IPS-11a (cell line): Measurements from ENCODE around the gene RAB1B.
"Not testable (repeated sequence)": the region's sequence is repeated elsewhere in the genome, so short reads cannot be mapped to it uniquely, and the experiment has no call there.

Experiments used
- H3K4me3 ChIP-seq: one replicate; pipeline ENCODE4 v1.5.1; 2013; ENCODE audit warnings: low read depth, low read length, control low read depth

The RAB1B gene

DNA sequence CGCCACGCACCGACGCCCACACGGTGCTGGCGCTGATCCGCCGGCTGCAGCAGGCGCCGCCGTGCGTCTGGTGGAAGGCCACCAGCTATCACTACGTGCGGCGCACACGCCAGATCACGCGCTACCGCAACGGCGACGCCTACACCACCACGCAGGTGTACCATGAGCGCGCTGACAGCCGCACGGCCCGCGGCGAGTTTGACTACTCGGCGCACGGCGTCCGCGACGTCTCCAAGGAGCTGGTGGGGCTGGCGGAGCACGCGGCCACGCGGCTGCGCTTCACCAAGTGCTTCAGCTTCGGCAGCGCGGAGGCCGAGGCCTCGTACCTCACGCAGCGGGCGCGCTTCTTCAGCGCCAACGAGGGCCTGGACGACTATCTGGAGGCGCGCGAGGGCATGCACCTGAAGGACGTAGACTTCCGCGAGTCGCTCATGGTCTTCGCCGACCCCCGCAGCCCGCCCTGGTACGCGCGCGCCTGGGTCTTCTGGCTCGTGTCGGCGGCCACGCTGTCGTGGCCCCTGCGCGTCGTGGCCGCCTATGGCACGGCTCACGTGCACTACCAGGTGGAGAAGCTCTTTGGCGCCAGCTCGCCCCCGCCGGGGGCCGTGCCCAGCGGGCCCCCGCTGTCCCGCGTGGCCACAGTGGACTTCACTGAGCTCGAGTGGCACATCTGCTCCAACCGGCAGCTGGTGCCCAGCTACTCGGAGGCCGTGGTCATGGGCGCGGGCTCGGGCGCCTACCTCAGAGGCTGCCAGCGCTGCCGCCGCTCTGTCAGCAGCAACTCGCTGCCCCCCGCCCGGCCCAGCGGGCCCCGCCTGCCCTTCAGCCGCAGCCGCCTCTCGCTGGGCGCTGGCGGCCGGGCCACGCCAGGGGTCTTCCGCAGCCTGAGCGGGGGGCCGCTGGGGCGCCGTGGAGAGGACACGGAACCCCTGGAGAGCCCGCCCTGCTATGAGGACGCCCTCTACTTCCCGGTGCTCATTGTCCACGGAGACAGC, 26.5 kb downstream of the RAB1B start:
- H3K4me3 ChIP-seq, result no peak overlapping the region

DNA sequence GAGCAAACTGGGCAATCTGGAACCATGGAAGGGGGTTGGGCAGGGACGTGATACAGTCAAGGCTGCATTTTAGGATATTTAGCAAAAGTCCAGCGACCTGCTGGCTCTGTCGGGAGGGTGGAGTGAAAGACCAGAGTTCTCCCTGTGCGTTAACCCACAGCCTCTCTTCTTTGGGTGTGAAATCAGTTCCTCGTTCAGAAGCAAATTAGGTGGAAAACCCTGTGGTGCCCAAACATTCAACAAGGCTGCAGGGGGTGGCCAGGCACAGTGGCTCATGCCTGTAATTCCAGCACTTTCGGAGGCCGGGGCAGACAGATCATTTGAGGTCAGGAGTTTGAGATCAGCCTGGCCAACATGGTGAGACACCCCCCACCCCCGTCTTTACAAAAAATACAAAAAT, 29.2 kb downstream of the RAB1B start:
- no peak overlapping the region for H3K4me3 ChIP-seq

DNA sequence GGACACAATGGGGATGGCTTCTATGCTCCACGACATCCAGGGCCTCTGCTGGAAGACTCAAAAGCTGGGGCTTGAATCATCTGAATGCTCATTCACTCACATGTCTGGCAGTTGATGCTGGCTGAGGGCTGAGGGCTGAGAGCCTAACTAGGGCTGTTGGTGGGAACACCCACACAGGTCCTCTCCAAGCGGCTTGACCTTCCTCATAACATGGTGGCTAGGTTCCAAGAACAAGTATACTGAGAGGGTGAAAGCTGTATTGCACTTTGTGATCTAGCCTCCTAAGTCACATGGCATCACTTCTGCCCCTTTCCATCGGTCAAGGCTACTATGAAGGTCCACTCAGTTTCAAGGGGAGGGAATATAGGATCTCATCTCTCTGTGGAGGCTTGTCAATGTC, 30.7 kb downstream of the RAB1B start:
- no peak overlapping the region for H3K4me3 ChIP-seq

DNA sequence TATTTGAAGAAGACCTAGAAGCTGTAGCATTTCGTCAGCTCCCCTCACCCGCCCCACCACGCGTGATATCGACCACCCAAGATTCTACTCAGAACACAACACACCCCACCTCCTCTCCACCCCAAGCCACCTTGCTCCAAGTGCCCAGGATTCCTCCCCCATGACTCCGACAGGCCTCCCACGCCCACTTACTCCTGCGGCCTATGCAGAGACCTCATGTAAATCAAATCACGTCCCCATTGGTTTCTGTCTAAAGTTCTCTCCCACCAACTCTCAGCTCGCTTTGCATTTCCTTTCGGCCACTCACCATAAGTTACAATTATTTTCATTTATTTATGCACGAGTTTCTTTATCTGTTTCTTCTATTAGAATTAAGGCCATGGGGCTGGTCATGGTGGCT, 34.2 kb downstream of the RAB1B start:
- no peak overlapping the region for H3K4me3 ChIP-seq

DNA sequence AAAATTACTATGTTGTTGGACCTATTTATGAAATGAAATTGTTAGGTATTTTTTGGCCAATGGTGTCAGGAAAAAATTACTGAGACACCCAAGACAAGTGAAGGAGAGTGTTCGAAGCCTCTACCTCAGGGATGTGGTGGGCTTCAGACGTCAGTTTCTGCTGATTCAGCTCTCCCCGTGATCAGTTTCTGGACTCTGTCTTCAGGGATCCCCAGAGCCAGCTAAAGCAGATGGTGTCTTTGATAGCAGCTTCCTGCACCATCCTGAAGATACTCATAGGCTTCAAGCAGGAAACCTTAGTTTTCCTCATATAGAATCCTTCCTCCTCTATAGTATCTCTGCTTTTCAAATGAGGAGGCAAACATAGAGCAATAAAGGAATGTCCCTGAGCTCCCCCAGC, 41.0 kb downstream of the RAB1B start:
- no peak overlapping the region for H3K4me3 ChIP-seq

DNA sequence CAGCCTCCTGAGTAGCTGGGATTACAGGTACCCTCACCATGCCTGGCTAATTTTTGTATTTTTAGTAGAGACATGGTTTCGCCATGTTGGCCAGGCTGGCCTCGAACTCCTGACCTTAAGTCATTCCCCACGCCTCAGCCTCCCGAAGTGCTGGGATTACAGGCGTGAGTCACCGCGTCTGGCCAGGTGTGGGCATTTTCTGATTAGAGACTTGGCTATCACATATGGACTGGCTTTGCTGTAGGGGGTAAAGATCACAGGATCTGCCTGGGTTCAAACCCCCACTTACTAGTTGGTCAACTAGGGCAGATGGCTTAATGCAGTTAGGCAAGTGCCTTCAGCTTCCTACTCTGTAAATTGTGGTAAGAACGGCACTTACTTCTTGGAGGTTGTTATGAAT, 41.9 kb downstream of the RAB1B start:
- no peak overlapping the region for H3K4me3 ChIP-seq

DNA sequence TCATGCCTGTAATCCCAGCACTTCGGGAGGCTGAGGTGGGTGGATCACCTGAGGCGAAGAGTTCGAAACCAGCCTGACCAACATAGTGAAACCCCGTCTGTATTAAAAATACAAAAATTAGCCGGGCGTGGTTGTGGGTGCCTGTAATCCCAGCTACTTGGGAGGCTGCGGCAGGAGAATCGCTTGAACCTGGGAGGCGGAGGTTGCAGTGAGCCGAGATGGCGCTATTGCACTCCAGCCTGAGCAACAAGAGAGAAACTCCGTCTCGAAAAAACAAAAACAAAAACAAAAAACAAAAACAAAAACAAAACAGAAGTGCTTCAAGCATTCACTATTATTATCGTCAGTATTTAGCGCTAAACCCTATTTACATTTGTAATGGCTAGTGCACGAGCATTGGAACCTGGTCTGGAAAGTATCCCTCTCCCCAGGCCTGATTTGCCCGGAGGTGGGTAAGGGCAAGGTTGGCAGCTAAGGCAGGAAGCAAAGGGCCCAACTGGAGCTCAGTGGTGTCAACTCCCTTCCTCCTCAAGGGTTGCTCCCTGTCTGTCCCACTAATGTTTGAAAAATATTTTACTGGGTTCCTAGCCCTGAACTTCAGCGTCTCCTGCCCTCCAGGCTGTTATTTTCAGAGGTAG, 42.5 kb downstream of the RAB1B start:
- not testable (repeated sequence) for H3K4me3 ChIP-seq

DNA sequence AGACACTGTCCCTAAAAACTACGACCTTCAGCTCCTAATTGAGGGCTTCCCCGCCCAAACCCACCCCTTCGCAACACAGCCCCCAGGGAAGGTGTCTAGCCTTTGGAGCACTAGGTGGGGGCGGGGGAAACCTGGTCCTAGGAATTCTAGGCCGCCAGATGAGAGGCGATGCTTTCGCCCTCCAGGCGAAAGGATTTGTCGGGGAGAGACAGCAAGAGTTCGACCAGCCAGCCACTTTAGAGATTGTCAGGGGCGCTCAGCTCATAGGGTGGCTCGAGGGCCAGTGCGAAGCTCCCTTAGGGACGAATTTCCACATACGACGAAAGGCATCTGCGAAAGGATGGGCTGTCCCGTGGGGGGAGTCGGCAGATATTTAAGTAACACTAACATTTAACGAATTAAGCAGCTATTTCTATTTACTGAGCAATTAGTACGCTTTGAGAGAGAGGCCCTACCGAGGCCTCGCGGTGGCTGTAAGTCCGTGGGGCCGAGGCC, 43.1 kb downstream of the RAB1B start:
- peak overlapping the region; percentile 63 for H3K4me3 ChIP-seq

DNA sequence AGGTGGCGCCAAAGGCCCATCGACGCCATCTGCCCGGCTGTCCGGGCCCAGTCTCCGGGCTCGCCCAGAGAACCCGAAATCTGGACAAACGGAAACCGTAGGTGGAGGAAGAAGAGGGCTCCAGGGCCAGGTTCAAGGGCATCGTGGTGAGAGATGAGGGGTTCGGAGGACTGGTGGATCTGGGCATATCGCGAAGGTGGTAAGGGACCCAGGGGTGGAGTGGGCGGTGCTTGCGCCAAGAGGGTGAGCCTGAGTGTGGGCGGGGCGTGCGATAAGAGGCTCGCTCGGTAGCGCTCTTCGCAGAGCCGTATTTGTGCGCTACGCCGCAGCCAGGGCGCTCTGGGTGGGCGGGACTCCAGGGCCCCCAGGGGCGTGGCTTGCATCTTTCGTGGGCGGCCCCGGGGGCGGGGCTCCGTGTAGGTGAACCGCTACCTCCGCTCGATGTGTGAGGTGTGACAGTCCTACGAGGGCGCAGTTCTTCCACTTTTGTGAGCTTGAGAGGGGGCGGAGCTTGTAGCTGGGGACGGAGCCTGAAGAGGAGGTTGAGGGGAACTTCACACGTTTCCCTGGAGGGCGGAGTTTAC, 43.6 kb downstream of the RAB1B start:
- peak overlapping the region; percentile 63 for H3K4me3 ChIP-seq

DNA sequence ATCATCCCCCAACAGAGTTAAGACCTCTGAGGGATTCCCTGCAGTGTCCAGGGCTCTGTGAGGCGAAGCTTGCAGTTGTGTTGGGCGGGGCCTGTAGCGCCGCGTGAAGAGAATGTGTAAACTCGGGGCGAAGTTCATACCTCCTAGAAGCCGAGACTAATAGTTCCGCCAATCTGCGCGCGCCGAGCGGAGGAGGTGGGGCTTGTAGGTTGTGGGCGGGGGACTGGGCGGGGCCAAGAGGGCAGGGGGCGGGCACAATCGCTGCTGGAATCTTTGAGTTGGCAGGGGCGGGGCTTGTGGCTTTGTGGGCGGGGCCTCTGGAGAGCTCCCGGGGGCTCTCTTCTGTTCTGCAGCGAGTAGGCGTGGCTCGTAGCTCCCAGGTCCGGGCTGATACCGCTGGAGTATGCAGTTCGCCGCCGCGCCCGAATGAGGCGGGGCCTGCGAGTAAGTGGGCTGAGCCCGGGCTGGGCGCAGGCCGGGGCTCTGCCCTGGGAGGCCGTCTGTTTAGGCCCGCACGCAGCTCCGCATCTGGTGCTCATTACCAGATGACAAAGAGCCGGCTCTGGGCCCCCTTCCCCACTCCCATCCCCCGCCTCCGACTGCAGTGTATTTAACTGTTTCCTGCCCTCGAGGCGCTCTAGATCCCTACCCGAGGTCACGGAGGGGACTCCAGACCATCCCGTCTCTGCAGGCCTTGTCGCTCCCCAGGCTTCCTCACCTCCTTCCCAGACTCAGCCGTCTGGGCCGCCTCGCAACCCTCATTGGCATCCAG, 44.3 kb downstream of the RAB1B start:
- H3K4me3 ChIP-seq, result peak overlapping the region; percentile 63

DNA sequence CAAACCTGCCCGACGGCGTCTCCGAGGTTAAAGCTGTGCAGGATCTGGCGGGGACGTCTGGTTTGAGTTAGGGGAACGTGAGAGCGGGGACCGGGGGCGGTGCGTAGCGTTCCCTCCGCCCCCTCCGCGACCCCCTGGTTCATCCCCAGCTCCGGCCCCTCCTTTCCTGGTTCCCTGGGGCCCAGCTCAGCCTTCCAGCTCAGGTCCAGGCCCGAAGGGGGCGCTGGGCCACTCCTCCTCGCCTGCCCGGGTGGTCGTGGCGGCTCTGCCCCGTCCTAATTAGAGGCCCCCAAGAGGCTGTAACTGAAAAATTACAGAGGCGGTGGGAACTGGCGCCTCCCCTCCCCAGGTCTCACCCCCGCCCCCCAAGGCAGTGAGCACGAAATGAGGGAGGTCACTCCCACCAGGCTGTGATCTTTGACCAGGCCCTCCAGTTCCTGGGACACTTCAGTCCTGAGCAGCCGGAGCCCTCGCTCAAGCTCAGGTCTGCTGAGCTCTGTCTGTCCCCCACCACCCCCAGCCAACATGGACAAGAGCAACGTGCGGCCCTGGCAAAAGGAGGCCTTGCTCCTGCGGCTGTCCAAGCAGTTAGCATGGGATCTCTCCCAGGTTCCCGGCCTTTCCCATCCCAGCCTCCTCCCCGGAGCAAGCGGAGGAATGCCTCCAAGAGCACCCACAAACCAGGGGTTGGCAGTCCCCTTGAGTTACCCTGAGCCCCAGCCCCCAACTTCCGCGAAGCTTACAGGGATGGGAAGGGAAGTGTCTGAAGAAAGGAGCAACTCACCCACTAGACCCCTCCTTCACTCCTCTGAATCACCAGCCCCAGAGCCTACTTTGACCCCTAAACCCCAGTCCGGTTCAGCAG, 45.1 kb downstream of the RAB1B start:
- peak overlapping the region; percentile 39 for H3K4me3 ChIP-seq

DNA sequence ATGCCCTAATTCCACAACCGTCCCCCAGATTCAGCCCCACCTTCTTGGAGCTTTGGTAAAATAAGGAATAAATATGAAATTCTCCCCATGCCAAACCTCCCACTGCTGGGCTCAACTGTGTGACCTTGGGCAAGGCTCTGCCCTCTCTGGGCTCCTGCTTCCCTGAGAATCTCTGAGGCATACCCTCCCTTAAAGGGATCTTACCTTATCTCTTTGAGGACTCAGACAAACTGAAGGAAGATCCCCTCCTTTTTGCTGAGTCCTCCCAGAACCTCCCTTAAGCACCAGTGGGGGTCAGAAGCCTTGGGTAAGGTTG, 45.7 kb downstream of the RAB1B start:
- no peak overlapping the region for H3K4me3 ChIP-seq

DNA sequence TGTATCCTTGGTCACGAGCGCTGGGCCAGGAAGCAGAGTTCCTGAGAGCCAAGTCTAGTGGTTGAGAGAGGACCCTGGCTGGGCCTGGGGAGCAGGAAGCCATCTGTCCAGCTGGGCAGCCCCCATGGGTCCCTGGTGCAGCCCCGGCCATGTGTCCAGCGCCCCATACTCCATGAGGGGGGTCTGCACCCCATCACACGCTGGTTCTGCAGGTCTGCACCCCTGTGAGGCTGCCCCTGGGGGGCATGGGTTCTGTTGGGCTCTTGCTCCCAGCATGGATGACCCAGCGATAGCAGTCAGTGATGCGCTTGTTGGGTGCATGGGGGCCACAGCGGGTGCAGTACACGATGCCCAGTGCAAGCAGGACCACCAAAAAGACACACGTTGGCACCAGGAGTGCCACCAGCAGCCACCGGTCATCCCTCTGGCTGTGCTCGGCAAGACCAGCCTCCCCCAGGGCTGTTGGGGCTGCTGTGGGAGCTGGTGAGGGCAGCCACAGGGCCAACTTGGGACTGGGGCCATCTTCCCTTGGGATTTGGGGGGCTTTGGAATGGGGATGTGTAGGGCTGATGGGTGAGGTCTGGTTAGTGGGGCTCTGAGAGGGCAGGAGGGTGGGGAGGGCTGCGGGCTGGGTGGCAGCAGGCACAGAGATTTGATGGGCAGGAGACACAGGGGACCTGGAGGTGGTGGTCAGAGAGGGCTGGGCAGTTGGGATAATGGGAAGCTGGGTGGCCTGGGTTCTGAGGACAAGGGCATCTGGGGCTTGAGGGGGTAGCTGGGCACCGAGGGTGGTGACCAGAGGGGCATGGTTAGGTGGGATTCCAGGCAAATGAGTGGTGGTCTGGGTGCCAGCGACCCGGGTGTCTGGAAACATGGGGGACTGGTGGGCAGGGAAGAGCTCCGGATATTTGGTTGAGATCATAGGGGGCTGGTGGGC, 46.4 kb downstream of the RAB1B start:
- no peak overlapping the region for H3K4me3 ChIP-seq

DNA sequence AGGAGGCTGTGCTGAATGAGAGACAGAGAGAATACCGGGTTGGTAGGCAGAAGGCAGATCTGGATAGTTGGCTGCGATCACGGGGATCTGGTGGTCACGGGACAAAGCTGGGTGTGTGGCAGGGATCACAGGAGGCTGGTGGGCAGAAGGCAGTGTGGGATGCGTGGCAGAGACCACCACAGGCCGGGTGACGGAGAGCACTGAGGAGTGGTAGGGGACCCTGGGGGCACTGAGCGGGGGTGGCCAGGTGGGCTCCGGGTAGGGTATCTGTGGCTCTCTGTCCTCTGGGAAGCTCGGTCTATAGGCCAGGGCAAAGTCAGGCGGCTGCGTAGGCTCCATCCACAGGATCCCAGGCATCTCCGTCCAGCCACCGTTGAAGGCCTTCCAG, 47.1 kb downstream of the RAB1B start:
- H3K4me3 ChIP-seq, result no peak overlapping the region

DNA sequence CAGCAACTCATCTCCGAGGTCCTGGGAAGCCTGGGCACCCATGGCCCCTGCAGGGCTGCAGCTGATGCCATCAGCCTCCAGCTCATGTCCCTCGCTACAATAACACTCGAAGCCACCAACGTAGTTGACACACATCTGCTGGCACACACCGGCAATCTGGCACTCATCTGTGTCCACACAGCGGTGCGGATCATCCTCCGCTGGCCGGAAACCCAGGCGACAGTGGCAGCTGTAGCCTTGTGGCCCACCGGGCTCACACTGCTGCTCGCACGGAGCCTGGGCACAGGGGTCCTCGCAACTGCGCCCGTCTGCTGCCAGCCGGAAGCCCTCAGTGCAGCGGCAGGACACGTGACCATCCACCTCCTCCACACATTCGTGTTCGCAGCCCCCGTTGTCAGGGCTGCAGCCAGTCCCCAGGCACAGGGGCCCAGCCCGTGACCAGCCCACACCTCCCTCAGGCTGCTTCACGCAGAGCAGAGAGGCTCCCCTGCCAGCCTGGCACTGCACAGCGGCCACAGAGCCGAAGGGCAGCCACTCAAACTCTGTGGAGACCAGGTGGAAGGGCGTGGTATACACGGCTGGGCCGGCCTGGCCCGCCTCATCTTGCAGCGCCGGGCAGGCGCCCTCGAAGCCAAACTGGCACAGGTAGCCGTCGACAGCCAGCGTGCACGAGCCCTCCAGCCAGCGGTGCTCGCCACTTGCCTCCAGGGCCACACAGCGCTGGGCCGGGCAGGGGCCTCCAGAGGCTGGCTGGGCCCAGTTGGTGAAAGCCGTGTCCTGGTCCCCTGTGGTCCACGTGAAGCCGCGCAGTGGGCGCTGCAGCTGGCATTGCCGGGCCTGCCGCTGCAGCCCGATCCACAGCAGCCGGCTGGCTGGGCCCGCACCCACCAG, 47.7 kb downstream of the RAB1B start:
- H3K4me3 ChIP-seq, result no peak overlapping the region

DNA sequence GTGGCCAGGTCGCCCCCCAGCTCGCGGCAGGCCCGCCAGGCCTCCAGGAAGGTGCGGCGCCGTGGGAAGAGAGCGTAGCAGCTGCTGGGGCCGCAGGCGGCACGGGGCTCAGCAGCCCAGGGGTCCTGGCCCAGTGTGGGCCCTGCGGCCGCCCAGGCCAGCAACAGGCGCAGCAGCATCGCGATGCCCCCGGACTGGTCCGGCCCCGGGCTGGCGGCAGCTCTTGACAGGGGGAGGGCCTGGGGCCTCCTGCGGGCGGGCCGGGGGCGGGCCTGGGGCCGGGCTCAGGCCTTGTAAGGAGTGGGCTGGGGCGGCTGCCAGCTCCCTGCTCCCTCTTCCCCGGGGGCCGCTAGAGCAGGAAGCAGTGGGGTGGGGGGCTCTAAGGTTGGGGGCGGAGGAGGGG, 48.4 kb downstream of the RAB1B start, which contains the start of gene CD248:
Gene CD248, minus strand, starts transcription at position 196 of the 403 bp plus-strand sequence. Its CDS starts 17 bp downstream, at position 179.
- H3K4me3 ChIP-seq, result no peak within 1 kb of the TSS

DNA sequence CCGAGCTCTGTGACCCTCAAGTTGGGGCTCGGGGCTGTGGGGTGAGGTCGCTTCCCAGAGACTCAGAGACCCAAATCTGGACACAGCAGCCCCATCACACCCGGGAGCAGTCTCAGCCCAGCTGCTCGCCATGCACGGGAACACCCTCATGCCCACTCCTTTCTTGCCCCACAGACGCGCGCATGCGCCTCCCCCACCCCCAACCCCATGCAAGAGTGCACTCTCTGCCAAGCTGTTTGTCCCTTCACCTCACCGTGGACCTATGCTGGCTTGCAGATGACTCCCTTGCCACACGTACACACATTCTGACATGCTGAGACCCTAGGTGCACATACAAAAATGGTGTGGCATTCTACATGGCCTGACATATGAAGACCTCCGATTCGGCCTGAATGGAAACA, 48.9 kb downstream of the RAB1B start:
- H3K4me3 ChIP-seq, result no peak overlapping the region
